CD4-positive, alpha-beta T cell treated with Interleukin-6 at 100 ng/mL for 8 hours (primary cell): Measurements from ENCODE around the gene CGB2.
A peak's percentile ranks its signal among the peaks of the same experiment; 100 is the strongest.
"Not testable (repeated sequence)": the region's sequence is repeated elsewhere in the genome, so short reads cannot be mapped to it uniquely, and the experiment has no call there.

ENCODE experiments used
- DNase-seq: peaks from one replicate; pipeline ENCODE4 v3.0.0-alpha.2; 2020; ENCODE audit warnings: mixed read lengths, low spot score

The CGB2 gene

GRCh38 chr19:49038111-49038510 lies 6.4 kb downstream of the CGB2 start:
- not testable (repeated sequence) for DNase-seq

- not testable (repeated sequence) for DNase-seq
These were observed 7.0 kb downstream of the CGB2 start for GRCh38 chr19:49038557-49039276.

DNA sequence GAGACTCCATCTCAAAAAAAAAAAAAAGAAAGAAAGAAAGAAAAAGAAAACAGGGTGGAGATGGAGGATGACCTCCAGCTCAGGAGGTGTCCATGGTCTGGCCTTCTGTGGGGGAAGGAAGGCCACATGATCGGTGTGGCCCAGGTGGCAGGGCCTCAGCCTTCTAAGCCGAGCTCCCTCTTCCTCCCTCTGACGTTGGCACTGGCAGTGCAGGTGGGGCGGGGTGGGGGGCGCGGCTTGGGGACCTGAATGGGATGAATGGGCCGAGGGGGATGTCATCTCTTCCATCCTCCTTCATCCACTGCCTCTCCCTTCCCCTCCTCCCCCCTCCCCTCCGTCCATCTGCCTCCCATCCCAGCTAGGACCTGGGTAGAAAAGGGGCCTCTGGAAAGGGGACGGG lies 8.0 kb downstream of the CGB2 start:
- DNase-seq = not testable (repeated sequence)

DNA sequence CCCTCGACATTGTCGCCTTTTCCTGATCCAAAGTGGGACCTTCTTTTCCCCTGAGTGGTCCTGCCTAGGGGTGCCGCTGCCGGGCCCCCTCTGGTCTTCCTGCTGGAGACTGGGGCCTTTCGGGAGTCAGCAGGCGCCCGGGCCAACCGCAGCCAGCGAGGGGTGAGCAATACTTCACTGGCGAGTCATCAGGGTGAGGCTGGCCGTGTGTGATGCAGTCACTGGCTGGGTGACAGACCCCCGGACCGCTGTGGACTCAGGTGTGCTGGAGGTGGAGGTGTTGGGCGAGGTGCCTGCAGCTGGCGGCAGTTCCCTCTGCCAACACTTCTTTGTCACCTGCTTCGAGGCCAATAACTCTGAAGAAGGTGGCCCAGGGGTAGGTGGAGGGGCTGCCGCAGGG lies 10.5 kb downstream of the CGB2 start:
- no peak for DNase-seq

- not testable (repeated sequence) for DNase-seq
These were observed 11.0 kb downstream of the CGB2 start for GRCh38 chr19:49042666-49043065.

GRCh38 chr19:49043548-49043947 lies 11.9 kb downstream of the CGB2 start, which contains the start of gene CGB5:
CGB5 (plus strand) TSS chr19:49043848; CDS start chr19:49044210, 362 bp downstream.
- not testable (repeated sequence) for DNase-seq

- DNase-seq = not testable (repeated sequence)
These were observed 17.3 kb downstream of the CGB2 start, which contains the start of gene CGB8 for GRCh38 chr19:49049011-49049410. CGB8 (minus strand) TSS chr19:49049111; CDS start chr19:49048739, 372 bp downstream.

DNA sequence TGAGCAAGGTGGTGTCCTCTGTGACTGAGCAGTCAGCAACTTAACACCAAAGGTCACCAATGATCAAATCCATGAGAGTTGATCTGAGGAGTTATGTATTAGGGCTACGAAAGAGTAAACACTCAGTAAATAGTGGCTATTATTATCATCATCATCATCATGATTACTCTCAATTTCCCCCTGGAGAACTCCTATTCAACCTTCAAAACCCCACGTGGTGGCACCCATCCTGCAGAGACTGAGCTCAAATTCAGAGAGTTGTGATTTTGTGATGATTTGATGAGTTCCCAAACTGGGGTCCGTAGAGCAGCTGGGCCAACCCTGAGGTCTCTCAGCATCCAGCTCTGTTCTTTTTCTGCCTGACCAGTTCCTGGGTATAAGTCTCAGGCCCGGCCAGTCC lies 18.1 kb downstream of the CGB2 start:
- not testable (repeated sequence) for DNase-seq

- DNase-seq = not testable (repeated sequence)
These were observed 18.8 kb downstream of the CGB2 start for GRCh38 chr19:49050376-49051033.

DNA sequence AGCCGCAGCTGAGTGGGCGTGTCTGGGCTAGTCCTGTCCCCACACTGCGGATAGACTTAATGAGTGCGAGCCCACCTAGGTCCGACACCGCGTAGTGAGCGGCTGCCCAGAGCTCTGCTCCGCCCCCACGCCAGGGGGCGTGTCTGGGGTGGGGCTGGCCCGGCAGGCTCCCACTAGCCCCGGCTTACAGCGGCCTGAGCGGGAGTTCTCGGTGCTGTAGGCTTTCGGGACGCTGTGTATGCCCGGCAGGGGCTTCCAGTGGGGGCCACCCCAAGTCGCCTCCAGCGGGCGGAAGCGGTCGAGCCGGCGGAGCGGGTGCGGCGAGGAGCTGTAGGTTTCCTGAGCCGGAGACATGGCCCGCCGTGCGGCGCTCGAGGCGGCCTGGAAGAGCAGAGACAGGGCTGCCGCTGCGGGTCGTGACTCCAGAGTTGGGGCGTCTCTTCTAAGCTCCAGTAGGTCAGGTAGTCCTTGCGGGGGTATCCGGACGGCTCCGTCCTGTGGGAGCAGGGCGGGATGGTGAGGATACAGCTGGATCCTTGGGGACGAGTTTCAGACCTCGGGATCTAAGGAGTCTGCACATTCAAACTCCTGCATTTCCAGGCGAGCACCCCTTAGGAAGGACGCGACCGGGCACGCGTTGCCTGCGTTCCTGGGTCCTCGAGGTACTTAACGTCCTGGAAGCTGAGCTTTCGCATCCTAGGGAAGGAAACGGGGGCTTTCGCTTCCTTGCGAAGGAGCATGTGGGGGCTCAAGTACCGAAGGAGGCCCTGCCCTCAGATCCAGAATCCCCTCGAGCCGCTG lies 24.6 kb downstream of the CGB2 start:
- DNase-seq = peak; percentile 30

GRCh38 chr19:49056902-49057596 lies 25.4 kb downstream of the CGB2 start:
- not testable (repeated sequence) for DNase-seq

GRCh38 chr19:49057636-49058234 lies 26.0 kb downstream of the CGB2 start, which contains the start of gene CGB7:
CGB7 (minus strand) TSS chr19:49057749; CDS start chr19:49055375, 2,374 bp downstream.
- peak; percentile 25 for DNase-seq

GRCh38 chr19:49058562-49058961 lies 26.9 kb downstream of the CGB2 start:
- no peak for DNase-seq

DNA sequence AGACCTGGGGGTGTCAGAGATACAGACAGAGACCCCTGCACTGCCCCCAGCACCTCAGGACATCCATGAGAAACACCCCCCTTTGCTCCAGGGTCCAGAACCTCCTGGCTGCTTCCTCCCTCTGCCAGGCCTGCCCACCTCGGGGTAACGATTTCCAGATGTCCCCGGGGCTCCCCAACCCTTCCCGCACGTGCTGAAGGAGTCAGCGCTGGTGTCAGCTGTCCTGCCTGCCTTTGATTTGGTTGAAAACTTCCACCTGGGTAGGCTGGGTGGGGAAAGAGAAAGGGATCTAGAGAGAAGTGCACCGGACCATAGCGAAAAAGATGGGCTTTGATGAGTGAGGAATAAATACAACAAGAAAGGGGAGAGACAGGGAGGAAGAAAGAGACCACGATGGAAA lies 27.4 kb downstream of the CGB2 start:
- no peak for DNase-seq

GRCh38 chr19:49061000-49061399 lies 29.3 kb downstream of the CGB2 start:
- no peak for DNase-seq

- DNase-seq = no peak
These were observed 29.8 kb downstream of the CGB2 start for GRCh38 chr19:49061445-49061844.

DNA sequence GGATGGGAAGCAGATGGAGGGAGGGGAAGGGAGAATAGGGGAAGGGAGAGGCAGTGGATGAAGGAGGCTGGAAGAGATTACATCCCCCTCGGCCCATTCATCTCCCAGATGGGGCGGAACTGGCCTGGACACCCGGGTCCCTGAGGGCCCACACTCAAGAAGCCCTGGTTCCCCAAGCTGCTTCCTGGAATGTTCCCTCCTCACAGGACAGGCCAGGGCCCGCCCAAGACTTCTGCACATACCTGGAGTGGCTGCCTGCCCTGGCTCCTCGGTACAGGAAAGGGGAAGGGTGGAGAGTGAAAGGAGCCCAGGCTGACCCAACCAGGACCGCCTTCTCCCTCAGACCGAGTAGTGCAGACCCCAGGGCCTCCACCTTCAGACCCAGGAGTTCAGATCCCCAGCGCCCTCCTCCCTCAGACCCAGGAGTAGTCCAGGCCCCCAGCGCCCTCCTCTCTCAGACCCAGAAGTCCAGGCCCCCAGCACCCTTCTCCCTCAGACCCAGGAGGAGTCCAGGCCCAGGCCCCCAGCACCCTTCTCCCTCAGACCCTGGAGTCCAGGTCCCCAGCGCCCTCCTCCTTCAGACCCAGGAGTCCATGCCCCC lies 32.4 kb downstream of the CGB2 start:
- no peak for DNase-seq

GRCh38 chr19:49064768-49065611 lies 33.3 kb downstream of the CGB2 start, which contains the start of gene NTF4:
NTF4 (minus strand) TSS chr19:49064818; CDS start chr19:49061997, 2,821 bp downstream.
- DNase-seq = no peak

GRCh38 chr19:49065905-49066512 lies 34.3 kb downstream of the CGB2 start:
- DNase-seq = no peak
